ENCODE data around the gene DCLRE1C. TPM values are rescaled to one million over a fixed set of nuclear protein-coding genes. Genes with fewer than 3 reads are reported as not detected.

DCLRE1C gene
- total and polyA plus RNA-seq, 10 donors = 6.8 to 35.6 (median 24.8) TPM

GRCh38 chr10:14859775-14860174 lies 94.1 kb downstream of the DCLRE1C start:
- Histone ChIP-seq H3K36me3 (peaks cover 0 to 92% (median 22%) of the 10 kb centered on the region in 6 donors), H3K4me1 (peaks cover 0 to 6% (median 0%) of the 10 kb centered on the region in 6 donors), H3K27ac (no peak overlapping the region), H3K9me3 (no peaks in the 10 kb centered on the region), H3K27me3 (replicated peaks in 1 of 7) (no peaks in the 10 kb centered on the region), H3K4me3 (no peak overlapping the region)
- TF ChIP-seq POLR2AphosphoS5 (IDR thresholded peaks at IDR 0.05) = no peak
- TF ChIP-seq POLR2A (IDR thresholded peaks at IDR 0.05) = no peak
- TF ChIP-seq CTCF (IDR thresholded peaks at IDR 0.05 in 8 of 11, conservative IDR thresholded peaks at IDR 0.05 in 3 of 11) = no peak
- intact Hi-C loops (cut with DNase I; ENCODE audit: low total_unique reads) = no loop called here
- DNase-seq = no peak

DNA sequence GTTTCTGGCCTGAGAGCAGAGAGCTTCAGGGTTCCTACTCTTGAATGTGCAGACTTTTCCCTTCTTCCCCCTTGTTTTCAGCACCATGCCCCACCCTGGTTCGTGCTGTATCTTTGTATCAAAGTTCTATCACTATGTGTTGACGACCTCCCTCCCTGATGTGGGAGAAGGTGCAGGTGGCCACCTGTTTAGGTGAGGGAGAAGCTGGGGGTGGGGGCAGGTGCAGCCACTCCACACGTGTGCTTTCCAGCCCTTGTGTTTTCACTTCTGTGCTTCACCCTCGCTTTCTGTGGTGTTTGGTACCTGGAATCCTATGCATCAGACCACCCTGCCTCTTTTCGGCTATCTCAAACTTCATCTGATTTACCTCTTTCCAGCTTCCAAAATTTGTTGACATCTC lies 94.9 kb downstream of the DCLRE1C start:
- Histone ChIP-seq H3K36me3 (peaks cover 0 to 92% (median 24%) of the 10 kb centered on the region in 6 donors), H3K27ac (no peak overlapping the region), H3K4me3 (no peak overlapping the region), H3K27me3 (replicated peaks in 1 of 7) (no peaks in the 10 kb centered on the region), H3K4me1 (peaks cover 0 to 6% (median 0%) of the 10 kb centered on the region in 6 donors), H3K9me3 (no peaks in the 10 kb centered on the region)
- intact Hi-C loops (cut with DNase I; ENCODE audit: low total_unique reads) = no loop called here
- WGBS, 5 donors = 82 to 90% (median 87%) methylated on average over 5 of the region's 5 CpGs
- TF ChIP-seq CTCF (IDR thresholded peaks at IDR 0.05 in 8 of 11, conservative IDR thresholded peaks at IDR 0.05 in 3 of 11) (no peak), POLR2AphosphoS5 (IDR thresholded peaks at IDR 0.05) (no peak), POLR2A (IDR thresholded peaks at IDR 0.05) (no peak)
- DNase-seq = no peak

DNA sequence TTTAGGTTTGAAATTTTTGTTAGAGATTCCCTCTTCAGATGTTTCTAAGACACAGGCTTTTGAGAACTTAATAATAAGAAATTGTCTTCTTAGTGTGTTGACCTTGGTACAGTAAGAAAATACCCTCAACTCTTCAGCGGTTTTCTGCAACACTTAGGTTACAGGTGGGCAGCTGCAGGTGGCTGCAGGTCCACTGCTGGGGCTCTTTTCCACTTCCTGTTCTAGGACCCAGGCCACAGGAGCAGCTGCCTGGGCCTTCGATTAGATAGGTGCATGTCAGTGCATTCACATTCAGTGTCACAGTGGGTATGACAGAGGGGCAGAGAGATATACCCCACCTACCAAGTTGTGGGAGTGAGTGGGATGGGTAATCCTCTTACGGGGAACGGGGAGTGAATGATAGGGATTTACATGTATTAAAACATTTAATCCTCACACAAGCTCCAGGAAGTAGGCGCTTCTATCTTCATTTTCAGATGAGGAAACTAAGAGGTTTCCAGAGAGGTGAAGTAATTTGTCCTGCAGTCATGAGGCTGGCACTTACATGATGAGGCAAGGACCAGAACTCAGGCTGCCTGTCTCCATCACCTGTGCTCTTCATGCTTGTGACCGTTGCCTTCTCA lies 95.4 kb downstream of the DCLRE1C start:
- DNase-seq = no peak
- intact Hi-C loops (cut with DNase I; ENCODE audit: low total_unique reads) = no loop called here
- Histone ChIP-seq H3K36me3 (peaks cover 0 to 92% (median 24%) of the 10 kb centered on the region in 6 donors), H3K9me3 (no peaks in the 10 kb centered on the region), H3K27me3 (replicated peaks in 1 of 7) (no peaks in the 10 kb centered on the region), H3K4me1 (peaks cover 0 to 6% (median 0%) of the 10 kb centered on the region in 6 donors), H3K4me3 (no peak overlapping the region), H3K27ac (no peak overlapping the region)
- TF ChIP-seq CTCF (IDR thresholded peaks at IDR 0.05 in 8 of 11, conservative IDR thresholded peaks at IDR 0.05 in 3 of 11) (no peak), POLR2AphosphoS5 (IDR thresholded peaks at IDR 0.05) (no peak), POLR2A (IDR thresholded peaks at IDR 0.05) (no peak)
- 82 to 92% (median 87%) methylated on average over 6 of the region's 6 CpGs for WGBS, 5 donors

- no peak for DNase-seq
- peaks cover 0 to 90% (median 32%) of the 10 kb centered on the region in 6 donors for H3K36me3 ChIP-seq
- H3K27me3 ChIP-seq (replicated peaks in 1 of 7) = no peaks in the 10 kb centered on the region
- no peaks in the 10 kb centered on the region for H3K9me3 ChIP-seq
- H3K27ac ChIP-seq = no peak overlapping the region
- no peak overlapping the region for H3K4me3 ChIP-seq
- no peak for TF ChIP-seq POLR2AphosphoS5 (IDR thresholded peaks at IDR 0.05)
- TF ChIP-seq CTCF (IDR thresholded peaks at IDR 0.05 in 8 of 11, conservative IDR thresholded peaks at IDR 0.05 in 3 of 11) = no peak
- TF ChIP-seq POLR2A (IDR thresholded peaks at IDR 0.05) = no peak
- 86 to 100% (median 92%) methylated on average over 1 of the region's 1 CpG for WGBS, 5 donors
- H3K4me1 ChIP-seq = peaks cover 0 to 6% (median 0%) of the 10 kb centered on the region in 6 donors
- intact Hi-C loops (cut with DNase I; ENCODE audit: low total_unique reads) = no loop called here
Measured at GRCh38 chr10:14855453-14855852, 98.4 kb downstream of the DCLRE1C start.

All from spleen (tissue), 11 donors.